NCI-H2107 treated with DMSO at 0.1 percent for 48 hours (cell line): ENCODE measurements around the gene BARX2.

Experiments
- DNase-seq: peaks from one replicate; lab custom pipeline; 2025; ENCODE audit not compliant: unreplicated experiment; lab: John Stamatoyannopoulos, UW

BARX2 gene

DNA sequence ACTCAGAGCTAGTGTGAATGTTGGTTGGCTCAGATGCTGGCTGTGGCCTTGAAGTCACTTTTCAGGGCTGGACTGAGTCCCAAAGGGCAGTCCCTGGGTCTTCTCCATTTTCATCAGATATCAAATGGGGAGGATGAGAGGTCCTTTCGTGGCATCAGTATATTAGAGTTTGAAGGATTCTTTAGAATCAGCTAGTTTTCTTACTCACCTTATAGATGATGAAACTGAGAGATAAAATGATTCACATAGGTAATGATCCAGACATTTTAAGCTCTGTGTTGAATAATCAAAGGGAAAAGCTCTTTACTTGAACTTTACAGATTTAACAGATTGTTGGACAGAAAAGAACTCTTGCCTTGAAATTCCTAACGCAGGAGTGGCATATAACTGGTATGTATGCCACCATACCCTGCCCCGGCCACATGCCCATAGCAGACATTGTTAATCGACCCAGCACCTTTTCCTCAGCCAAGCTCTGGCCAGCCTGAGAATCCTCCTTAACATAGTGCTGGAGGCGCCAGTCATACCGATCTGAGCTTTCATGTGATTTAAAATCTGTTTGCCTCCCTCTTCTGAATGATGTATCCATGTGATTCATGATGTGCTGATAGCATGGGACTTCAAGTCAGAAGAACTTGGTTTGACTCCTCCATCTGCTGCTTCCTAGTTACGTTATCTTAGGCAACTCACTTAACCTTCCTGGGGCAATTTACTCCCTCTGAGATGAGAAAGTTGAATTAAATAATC lies 60.0 kb downstream of the BARX2 start:
- no peak for DNase-seq

DNA sequence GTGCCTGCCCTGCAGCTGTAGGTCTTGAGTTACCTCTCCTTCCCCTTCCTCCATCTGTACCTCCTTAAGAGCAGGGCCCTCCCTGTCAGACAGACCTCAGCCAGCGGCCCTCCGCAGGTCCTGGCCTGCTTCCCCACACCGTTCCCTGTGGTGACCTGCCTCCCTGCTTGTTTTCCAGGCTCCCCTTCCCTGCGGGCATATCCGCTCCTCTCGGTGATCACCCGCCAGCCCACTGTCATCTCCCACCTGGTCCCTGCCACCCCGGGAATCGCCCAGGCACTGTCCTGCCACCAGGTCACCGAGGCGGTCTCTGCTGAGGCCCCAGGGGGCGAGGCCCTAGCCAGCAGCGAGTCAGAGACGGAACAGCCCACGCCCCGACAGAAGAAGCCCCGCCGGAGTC lies 60.9 kb downstream of the BARX2 start:
- DNase-seq = no peak

DNA sequence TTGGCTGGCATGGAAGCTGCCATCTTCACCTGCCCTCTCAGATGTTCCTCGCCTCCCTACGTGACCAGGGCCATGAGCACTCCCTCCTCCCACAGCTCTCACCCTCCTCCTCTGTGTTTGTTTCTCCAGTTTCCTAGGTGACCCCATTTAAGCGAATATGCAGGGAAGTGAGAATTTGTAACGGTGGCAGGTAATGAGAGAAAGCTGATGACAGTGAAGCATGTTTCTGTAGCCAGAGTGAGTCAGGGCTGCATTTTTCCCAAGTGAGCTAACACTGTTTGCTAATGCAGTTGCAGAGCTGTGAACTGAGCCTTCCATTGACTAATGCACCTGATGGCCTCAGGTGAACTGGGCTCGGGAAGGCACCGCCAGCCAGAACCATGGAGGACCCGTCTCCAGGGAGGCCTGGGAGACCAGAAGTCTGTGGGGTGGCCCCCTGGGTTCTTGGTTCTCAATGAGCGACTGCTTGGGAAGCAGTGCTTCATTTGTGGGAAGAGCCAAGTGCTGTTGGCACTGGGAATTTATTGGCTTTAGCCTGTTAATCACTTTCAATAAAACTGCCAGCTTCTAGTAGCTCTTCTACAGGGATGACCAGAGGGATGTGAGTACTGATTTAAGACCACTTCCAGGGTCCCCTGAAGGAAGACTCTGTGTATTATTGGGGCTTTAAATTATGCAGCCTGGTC lies 64.5 kb downstream of the BARX2 start:
- no peak for DNase-seq

DNA sequence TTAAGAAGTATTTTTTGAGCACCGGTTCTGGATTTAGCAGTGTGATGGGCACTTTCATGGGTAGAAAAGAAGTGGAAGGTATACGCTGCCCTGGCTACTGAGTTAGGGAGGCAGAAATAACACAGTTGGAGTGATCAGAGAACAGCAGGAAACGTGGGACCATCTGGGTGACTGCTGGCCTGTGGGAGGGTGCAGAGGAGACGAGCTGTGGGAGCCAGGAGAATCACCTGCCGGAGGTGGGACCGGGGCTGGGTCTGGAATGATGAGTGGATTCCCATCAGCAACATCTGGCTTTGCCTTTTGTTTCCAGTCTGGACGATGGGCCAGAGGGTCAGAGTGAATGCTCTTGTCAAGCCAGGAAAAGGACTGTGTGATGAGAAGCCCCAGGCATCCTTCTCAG lies 66.5 kb downstream of the BARX2 start:
- DNase-seq = no peak

DNA sequence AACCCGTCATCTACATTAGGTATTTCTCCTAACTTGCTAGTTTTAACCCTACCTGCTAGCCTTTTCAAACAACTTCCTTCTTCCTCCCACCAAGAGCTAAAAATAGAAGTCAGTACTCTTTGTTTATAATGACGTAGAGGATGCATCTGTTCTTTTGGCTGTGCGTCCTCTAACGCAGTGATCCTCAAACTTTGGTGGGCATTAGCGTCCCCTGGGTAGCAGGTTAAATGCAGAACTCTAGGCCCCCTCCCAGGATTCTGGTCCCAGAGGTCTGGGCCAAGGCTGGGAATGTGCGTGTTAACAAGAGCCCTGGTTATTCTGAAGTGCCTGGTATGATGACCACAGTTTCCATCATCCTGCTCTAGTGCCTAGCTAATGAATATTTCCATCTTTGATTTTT lies 67.6 kb downstream of the BARX2 start:
- DNase-seq = no peak

DNA sequence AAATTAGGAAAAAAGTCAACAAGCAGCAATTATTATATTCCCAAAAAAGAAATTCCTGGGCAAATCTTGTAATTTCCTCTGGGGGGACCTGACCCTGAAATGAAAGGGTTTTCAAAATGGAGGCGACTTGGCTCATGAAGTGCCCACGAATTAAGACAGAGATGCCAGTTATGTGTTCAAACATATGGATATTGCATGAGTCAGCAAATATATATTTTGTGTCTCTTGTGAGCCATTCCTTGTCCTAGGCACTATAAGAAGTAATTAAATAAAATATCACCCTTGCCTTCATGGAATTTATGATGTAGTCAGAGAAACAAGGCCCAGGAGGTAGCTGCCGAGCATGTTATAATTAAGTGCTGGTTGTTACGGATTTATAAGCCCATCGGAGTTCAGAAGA lies 68.6 kb downstream of the BARX2 start:
- no peak for DNase-seq

DNA sequence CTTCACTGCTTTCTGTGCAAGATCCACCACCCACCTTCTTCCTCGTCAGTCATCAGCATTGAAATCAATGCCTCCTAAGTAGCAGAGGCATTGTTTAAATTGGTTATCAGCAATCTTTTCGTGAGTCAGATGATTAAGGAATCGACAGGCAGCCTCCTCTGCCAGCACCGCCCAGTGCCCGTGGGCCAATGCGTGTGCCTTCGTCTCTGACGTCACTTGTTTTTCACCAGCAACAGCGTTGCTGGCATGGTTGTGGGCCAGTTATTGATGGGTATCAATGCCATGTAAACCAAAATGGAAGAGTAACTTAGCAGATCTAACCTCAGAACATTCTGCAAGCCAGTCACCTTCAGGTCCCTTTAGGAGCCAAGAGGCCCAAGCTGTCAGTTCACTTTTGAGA lies 69.6 kb downstream of the BARX2 start:
- DNase-seq = no peak

DNA sequence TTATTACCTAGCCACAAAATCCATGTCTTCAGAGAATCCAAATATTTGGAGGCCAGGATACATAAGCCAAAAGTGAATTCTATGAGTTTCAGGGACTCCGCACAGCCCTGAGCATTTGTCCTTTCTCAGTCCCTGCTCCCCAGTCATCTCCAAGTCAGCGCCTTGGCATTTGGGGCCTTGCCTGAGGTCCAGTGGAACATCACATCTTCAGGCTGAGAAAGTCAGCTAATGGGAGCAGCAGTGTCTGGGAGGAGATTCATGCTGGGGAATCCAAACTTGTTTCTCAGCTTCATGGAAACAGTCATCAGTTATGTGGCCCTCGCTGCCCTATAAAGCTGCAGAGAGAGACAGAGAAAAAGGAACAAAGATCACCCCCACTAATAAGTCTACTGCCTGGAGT lies 70.9 kb downstream of the BARX2 start:
- no peak for DNase-seq

DNA sequence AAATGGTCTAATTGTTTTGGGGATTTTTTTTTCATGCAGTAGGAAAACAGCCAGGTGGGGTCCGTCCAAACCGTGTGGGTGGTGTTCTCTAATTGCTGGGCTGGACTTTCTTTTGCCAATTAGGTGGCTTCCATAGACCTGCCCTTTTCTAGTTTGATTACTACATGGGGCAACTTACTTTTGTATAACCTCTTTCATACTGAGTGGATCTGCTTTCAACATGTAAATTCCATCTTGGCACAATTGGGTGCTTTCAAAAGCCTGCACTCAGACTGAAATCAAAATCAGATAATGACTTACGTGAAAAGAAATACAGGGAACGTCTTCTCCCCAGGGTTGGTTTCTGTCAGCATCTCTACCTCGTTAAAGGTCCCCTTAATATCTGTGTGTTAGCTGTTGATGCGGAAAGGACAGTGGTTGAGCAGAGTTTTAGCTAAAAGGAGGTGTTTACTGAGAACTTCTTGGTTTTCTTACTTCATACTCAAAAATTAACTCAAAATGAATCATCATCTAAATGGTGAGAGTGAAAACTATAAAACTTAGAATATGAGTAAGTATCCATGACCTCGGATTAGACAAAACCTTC lies 72.1 kb downstream of the BARX2 start:
- no peak for DNase-seq

DNA sequence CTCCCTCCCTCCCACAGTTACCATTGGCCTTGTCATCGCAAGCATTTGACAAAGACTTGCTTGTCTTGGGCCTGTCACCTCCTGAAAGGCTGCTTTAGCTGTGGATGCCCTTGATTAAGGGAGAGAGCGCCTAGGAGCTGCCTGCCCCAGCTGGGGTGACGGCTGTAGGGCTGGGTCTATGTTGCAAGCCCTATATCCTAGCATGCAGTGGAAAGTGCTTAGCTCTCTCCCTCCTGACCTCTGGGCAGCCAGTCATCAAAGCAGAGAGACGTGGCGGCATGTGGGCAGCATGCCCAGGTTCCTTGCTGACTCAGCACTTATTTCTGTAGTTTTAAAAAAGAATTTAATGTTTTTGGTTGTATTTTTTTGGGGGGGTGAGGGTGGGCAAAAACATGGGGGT lies 75.9 kb downstream of the BARX2 start:
- DNase-seq = no peak

DNA sequence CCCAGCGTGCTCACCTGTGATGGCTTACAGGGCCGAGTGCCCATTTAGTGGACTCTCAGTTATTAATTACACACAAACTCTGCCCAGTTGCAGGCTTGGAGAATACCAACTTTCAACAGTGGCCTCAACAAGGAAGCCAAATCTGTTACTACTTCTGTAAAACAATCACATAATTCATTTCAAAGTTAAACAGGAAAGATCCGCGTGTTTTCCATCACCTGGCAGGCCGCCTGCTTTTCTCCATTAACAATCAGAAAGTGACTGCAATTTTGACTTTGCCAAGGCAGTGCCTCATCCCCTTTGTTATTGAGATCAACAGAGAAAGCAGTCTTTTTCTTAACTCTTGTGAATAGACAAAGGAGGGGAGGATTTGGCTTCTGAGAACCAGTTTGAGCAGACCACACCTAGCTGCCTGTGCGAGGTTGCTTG lies 77.7 kb downstream of the BARX2 start:
- no peak for DNase-seq

DNA sequence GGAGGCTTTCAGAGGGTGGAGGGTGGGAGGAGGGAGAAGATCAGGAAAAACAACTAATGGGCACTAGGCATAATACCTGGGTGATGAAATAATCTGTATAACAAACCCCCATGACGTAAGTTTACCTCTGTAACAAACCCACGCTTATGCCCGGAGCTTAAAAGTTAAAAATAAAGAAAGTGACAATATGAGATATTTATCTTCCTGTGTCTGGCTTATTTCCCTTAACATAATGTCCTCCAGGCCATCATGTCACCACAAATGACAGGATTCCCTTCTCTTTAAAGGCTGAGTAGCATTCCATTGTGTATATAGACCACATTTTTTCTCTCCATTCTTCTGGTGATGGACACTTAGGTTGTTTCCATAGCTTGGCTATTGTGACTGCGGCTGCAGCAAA lies 79.5 kb downstream of the BARX2 start:
- DNase-seq = no peak

DNA sequence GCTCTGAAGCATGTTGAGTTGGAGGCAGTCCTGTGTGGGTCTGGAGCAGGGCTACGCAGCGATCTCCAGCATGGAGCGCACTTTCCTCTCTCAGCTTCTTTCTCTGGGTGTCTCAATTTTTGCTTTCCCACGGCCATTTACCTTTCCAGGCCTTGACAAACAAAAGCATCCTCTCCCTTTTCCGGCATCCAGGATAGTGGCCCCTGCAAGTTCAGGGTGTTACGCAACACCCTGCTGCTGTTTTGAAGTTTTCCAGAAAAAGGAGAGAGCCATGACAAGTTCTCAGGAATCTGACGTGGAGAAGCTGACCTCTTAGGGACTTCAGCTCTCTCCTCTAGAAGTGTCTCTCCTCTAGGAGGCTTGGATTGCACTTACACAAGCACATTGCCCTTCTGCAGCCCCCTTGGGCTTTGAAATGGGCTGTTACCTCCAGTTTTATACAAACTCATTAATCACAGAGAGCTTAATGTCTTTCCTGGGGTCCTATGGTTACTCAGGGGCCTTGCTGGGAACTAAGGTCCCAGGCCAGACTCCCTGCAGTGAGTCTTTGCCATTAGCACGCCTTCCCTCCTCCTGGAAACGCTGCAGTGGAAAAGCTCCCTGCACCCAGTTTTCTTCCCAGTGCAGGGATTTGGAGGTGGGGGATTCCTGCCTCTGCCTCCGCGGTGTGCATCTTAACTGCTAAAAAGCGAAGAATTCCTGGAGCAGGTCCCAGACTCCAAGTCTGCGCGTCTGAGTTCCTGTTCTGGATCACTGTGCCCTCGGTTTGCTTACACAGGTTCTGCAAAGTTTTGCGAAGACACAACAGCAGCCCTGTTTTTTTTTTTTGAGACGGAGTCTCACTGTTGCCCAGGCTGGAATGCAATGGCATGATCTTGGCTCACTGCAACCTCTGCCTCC lies 80.4 kb downstream of the BARX2 start:
- no peak for DNase-seq

DNA sequence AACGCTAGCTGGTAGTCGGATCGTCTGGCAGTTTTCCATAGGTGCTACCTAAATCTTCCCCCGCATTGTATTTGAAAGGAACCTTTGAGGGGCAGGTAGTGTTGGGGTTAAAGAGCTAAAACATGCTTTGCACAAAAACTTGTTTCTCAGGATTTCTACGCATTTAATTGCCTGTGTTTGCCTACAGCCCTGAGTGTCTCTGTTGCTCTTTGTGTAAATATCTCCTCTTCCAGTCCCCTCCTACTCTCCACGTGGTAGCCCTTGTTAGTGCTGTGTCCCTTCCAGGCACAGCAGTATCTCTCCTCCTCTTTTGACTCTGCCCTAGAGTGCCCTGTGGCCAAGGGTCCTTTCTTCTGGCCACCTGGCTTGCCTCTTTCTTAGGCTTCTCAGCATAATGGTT lies 81.7 kb downstream of the BARX2 start:
- DNase-seq = no peak

DNA sequence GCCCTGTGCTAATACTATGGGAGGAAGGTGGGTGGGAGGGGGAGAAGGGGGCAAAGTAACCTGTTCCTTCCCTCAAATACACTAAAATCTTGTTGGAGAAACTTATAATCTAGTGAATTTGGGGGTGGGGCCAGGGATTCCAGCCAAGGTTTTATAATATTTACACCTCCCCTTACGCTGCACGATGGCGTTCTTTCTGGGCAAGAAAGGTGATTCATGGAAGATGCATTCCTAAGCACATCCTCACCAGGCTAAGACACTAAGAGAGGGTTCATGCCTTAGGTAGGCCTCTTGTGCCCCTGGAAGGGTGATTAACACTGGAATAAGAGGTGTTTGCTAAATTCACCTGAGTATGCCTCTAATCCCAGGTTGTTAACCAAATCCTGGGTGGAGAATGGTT lies 82.6 kb downstream of the BARX2 start:
- DNase-seq = no peak

DNA sequence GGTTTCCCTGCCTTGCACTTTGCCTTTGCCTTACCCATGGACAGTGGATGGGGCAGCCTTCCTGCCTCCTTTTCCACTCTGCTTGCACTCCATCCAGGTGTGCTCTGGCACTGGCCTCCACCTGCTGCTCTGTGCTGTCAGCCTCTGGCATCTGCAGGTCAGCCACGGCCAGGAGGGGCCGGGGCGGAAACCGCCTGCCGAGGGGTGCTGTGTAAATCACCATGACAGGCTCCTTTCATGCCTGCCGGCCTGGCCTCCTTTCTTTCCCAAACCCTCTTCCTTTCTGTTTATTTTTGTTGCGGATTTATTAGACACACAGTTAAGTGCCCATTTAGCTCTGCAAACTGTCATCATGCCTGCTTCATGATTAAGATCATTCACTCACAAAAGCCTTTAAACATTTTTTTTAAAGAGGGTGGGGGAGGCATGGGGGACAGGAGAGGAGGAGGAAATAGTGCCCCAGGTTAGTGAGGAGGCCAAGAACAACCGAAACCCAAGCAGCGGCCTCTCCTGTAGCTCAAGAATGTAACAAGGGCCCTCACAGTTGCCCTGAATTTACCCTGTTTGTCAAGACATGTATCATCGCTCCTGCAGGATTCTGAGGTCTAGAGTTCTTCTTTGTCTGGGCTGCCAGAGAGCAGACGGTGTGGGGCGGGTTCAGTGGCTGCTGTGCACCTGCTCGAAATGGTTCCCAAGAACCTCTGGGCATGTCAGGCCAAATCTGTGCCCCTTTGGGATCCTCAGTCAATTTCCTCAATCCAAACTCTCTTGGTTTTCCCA lies 83.3 kb downstream of the BARX2 start:
- no peak for DNase-seq

DNA sequence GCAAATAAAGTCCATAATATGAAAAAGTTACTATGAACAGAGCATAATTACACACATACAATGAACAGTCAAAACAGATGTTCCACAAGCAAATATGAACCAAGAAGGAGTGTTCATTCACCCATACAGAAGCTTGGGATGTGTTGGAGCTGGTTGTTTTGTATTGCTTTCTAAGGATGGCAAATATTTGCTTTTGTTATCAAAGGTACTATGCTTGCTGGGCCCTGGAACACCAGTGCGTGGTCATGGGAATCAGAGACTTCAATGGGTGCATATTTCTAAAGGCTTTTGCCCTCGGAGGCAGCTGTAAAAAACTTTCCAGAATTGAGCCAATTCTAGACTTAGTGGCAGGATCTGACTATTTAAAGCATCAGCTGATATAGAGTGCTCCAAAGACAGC lies 85.1 kb downstream of the BARX2 start:
- DNase-seq = no peak

DNA sequence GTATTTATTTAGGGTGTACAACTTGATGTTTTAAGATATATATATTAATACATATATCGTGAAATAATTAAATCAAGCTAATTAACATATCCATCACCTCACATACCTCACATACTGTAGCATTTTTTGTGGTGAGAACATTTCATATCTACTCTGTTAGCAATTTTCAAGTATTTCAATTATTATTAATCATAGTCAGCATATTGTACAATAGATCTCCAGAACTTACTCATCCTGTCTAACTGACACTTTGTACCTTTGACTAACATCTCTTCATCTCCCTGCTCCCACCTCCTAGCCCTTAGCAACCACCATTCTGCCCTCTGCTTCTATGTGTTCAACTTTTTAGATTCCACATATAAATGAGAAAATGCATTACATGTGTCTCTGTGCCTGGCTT lies 108.4 kb downstream of the BARX2 start:
- no peak for DNase-seq

DNA sequence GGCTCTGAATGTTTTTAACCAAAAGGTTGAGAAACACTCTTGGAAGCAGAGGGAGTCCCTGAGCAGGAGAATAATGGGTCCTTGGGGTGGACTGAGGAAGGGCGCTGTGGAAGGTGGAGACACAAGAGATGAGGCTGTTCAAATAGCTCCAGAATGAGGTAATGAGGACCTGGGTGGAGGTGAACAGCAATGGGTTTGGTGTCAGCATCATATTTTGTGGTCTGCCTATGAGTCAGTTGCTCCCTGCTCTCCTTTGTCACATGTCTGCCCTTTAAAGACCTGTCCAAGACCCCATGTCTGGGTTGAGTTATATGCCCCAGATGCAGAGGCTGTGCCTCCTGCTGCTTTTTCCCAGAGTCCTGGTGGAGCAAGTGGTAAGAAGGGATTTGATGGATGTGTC lies 113.6 kb downstream of the BARX2 start:
- DNase-seq = no peak

DNA sequence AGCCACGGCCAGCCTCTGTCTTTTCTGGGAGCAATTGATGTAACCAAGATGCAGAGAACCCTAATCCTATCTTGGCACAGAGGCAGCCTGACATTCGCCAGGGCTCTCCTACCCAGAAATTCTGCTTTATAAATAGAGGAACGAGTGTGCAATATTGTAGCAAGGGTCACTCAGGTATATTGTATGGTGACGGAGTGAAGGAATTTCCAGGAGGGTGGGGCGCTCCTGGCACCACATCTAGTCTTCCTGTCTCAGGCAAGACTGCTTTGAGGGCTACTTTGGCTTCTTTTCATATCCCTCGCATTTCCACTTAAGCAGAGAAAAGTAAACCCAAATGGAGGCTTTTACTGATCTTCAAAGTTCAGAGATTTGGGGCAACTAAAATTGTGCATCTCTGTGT lies 114.4 kb downstream of the BARX2 start:
- no peak for DNase-seq

DNA sequence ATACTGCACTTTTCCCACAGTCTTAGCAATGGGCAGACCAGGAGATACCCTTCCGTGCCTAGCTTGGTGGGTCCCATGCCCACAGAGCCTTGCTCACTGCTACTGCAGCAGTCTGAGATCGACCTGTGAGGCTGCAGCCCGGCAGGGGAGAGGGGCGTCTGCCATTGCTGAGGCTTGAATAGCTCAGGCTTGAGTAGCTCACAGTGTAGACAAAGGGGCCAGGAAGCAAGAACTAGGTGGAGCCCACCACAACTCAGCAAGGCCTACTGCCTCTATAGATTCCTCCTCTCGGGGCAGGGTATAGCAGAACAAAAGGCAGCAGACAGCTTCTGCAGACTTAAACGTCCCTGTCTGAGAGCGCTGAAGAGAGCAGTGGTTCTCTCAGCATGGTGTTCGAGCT lies 118.1 kb downstream of the BARX2 start:
- no peak for DNase-seq
